Smooth muscle cell (in vitro differentiated cells): ENCODE measurements around the gene CISD1. TPM values are rescaled to one million over a fixed set of nuclear protein-coding genes. Genes with fewer than 3 reads are reported as not detected.

Experiments
- DNase-seq: peaks from one replicate; lab custom pipeline; 2025; ENCODE audit not compliant: unreplicated experiment; lab: John Stamatoyannopoulos, UW
- H2AFZ ChIP-seq: fragments of 200-600 bp; sonication (generic); 2 replicates; pipeline ENCODE4 v1.6.0; 2016; ENCODE audit warnings: antibody characterized with exemption, low read depth, mild to moderate bottlenecking
- H3F3A ChIP-seq: fragments of 200-600 bp; sonication (generic); 2 replicates; pipeline ENCODE4 v1.6.0; 2017; ENCODE audit warnings: antibody characterized with exemption, low read depth
- H3K27ac ChIP-seq: fragments of 200-600 bp; sonication (generic); 2 replicates; pipeline ENCODE4 v1.5.1; 2016; ENCODE audit warnings: low read depth, mild to moderate bottlenecking
- H3K27me3 ChIP-seq: fragments of 200-600 bp; sonication (generic); 2 replicates; pipeline ENCODE4 v1.6.1; 2016; ENCODE audit warnings: low read depth, mild to moderate bottlenecking
- H3K36me3 ChIP-seq: fragments of 200-600 bp; sonication (generic); 2 replicates; pipeline ENCODE4 v1.5.1; 2016; ENCODE audit warnings: low read depth
- H3K4me1 ChIP-seq: fragments of 200-600 bp; sonication (generic); 2 replicates; pipeline ENCODE4 v1.5.1; 2016; ENCODE audit warnings: low read depth
- H3K4me2 ChIP-seq: fragments of 200-600 bp; sonication (generic); 2 replicates; pipeline ENCODE4 v1.6.0; 2016; ENCODE audit warnings: mild to moderate bottlenecking
- H3K4me3 ChIP-seq: fragments of 200-600 bp; sonication (generic); 2 replicates; pipeline ENCODE4 v1.5.1; 2016; ENCODE audit warnings: mild to moderate bottlenecking
- H3K79me2 ChIP-seq: fragments of 200-600 bp; sonication (generic); 2 replicates; pipeline ENCODE4 v1.6.0; 2016; ENCODE audit warnings: low read depth, mild to moderate bottlenecking
- H3K9ac ChIP-seq: fragments of 200-600 bp; sonication (generic); 2 replicates; pipeline ENCODE4 v1.6.0; 2016; ENCODE audit warnings: low read depth
- H3K9me3 ChIP-seq: fragments of 200-600 bp; sonication (generic); replicated peaks from 2 replicates; pipeline ENCODE4 v1.5.1; 2016; ENCODE audit warnings: low read depth
- H4K20me1 ChIP-seq: fragments of 200-600 bp; sonication (generic); 2 replicates; pipeline ENCODE4 v1.6.0; 2016; ENCODE audit warnings: low read depth
- CTCF ChIP-seq: fragments of 200-600 bp; sonication (generic); IDR thresholded peaks from 2 replicates; pipeline ENCODE4 v1.5.1; 2017; ENCODE audit warnings: borderline replicate concordance, mild to moderate bottlenecking, antibody characterized with exemption; ENCODE audit not compliant: insufficient read depth, poor library complexity, severe bottlenecking
- WGBS: methylation state at CpG from one replicate; pipeline ENCODE4 v1.1.7; 2016; ENCODE audit warnings: low lambda C conversion rate; 5-methylcytosine and 5-hydroxymethylcytosine counted together
- polyA plus RNA-seq: library from polyadenylated mRNA; unstranded; fragments of >200 nt; fragmentation: Nextera tagmentation; extraction: Ambion mirVana; gene quantifications from 2 replicates; pipeline ENCODE4 v1.2.1, GENCODE V29; 2016
- total RNA-seq: library from RNA; depleted of rRNA; stranded (reverse); fragments of >200 nt; gene quantifications from 2 replicates; pipeline ENCODE4 v1.2.3, GENCODE V29; 2014

CISD1 gene
- total and polyA plus RNA-seq, 2 experiments from 2014 or later = 14.2 to 37.4 TPM

GRCh38 chr10:58300676-58301075 is 31.7 kb downstream of the CISD1 start:
- Histone ChIP-seq H3K79me2 (no peaks in the 10 kb centered on the region), H4K20me1 (no peaks in the 10 kb centered on the region), H3K4me2 (no peak overlapping the region), H2AFZ (no peak overlapping the region), H3F3A (no peaks in the 10 kb centered on the region), H3K9ac (no peak overlapping the region), H3K4me3 (no peak overlapping the region), H3K27me3 (peaks cover 10% of the 10 kb centered on the region), H3K4me1 (no peaks in the 10 kb centered on the region), H3K9me3 (no peaks in the 10 kb centered on the region), H3K36me3 (no peaks in the 10 kb centered on the region), H3K27ac (no peak overlapping the region)
- DNase-seq = no peak
- TF ChIP-seq CTCF = no peak

GRCh38 chr10:58302254-58302653 is 33.3 kb downstream of the CISD1 start:
- H3K4me1 ChIP-seq = no peaks in the 10 kb centered on the region
- no peak overlapping the region for H3K9ac ChIP-seq
- no peaks in the 10 kb centered on the region for H3K36me3 ChIP-seq
- no peak for TF ChIP-seq CTCF
- H2AFZ ChIP-seq = no peak overlapping the region
- H3K4me2 ChIP-seq = no peak overlapping the region
- 78% methylated on average over 2 of the region's 2 CpGs for WGBS
- H3K27ac ChIP-seq = no peak overlapping the region
- no peaks in the 10 kb centered on the region for H3K9me3 ChIP-seq
- H3K79me2 ChIP-seq = no peaks in the 10 kb centered on the region
- no peak overlapping the region for H3K4me3 ChIP-seq
- DNase-seq = no peak
- no peaks in the 10 kb centered on the region for H4K20me1 ChIP-seq
- no peaks in the 10 kb centered on the region for H3F3A ChIP-seq
- H3K27me3 ChIP-seq = peaks cover 16% of the 10 kb centered on the region

- Histone ChIP-seq H3K79me2 (no peaks in the 10 kb centered on the region), H3K4me1 (no peaks in the 10 kb centered on the region), H3K27me3 (peaks cover 16% of the 10 kb centered on the region), H3F3A (no peaks in the 10 kb centered on the region), H3K36me3 (no peaks in the 10 kb centered on the region), H3K4me3 (no peak overlapping the region), H3K9ac (no peak overlapping the region), H3K27ac (no peak overlapping the region), H3K4me2 (no peak overlapping the region), H3K9me3 (no peaks in the 10 kb centered on the region), H2AFZ (no peak overlapping the region), H4K20me1 (no peaks in the 10 kb centered on the region)
- DNase-seq = no peak
- no peak for TF ChIP-seq CTCF
- WGBS = 81% methylated on average over 3 of the region's 3 CpGs
These were observed 35.2 kb downstream of the CISD1 start for GRCh38 chr10:58304099-58304633.

GRCh38 chr10:58305821-58306220 is 36.9 kb downstream of the CISD1 start:
- H2AFZ ChIP-seq = no peak overlapping the region
- H4K20me1 ChIP-seq = no peaks in the 10 kb centered on the region
- H3F3A ChIP-seq = no peaks in the 10 kb centered on the region
- H3K27ac ChIP-seq = no peak overlapping the region
- no peaks in the 10 kb centered on the region for H3K36me3 ChIP-seq
- no peaks in the 10 kb centered on the region for H3K9me3 ChIP-seq
- no peaks in the 10 kb centered on the region for H3K4me1 ChIP-seq
- no peak overlapping the region for H3K9ac ChIP-seq
- peaks cover 16% of the 10 kb centered on the region for H3K27me3 ChIP-seq
- H3K4me3 ChIP-seq = no peak overlapping the region
- no peak overlapping the region for H3K4me2 ChIP-seq
- WGBS = 75% methylated on average over 4 of the region's 4 CpGs
- no peaks in the 10 kb centered on the region for H3K79me2 ChIP-seq
- TF ChIP-seq CTCF = no peak
- no peak for DNase-seq
